PC-9 (cell line): ENCODE measurements around the gene GMDS.

ENCODE experiments used
- EZH2 ChIP-seq: fragments of 200-600 bp; sonication (generic); IDR thresholded peaks from 2 replicates; pipeline ENCODE4 v1.8.0; 2017; ENCODE audit warnings: antibody characterized with exemption, low read depth
- TF ChIP-seq, protein P1 (sequence below): fragments of 200-600 bp; sonication (generic); conservative IDR thresholded peaks from 2 replicates; pipeline ENCODE4 v1.6.1; 2017; ENCODE audit warnings: mixed run types, antibody characterized with exemption, mild to moderate bottlenecking, moderate library complexity

DNA sequence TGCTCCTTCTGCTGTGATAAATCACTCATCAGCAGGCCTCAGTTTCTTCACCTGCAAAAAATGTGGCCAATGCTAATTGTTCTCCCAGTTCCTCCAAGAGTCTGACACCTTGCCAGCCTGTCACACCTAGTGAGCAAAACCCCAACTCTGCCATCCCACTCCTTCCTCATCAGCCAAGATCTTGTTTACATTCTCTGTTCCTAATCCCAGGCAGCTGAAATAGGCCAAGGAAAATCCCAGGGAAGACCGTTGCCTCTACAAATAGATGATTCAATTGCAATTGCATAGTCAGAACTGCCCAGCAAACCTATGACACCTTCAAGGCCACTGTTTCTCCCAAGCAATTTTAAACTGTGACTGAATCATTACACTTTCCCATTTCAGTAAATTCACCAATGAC, 78.7 kb downstream of the GMDS start:
- TF ChIP-seq EZH2, result no peak
- TF ChIP-seq, protein P1, sequence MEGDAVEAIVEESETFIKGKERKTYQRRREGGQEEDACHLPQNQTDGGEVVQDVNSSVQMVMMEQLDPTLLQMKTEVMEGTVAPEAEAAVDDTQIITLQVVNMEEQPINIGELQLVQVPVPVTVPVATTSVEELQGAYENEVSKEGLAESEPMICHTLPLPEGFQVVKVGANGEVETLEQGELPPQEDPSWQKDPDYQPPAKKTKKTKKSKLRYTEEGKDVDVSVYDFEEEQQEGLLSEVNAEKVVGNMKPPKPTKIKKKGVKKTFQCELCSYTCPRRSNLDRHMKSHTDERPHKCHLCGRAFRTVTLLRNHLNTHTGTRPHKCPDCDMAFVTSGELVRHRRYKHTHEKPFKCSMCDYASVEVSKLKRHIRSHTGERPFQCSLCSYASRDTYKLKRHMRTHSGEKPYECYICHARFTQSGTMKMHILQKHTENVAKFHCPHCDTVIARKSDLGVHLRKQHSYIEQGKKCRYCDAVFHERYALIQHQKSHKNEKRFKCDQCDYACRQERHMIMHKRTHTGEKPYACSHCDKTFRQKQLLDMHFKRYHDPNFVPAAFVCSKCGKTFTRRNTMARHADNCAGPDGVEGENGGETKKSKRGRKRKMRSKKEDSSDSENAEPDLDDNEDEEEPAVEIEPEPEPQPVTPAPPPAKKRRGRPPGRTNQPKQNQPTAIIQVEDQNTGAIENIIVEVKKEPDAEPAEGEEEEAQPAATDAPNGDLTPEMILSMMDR, result no peak
